Esophagus squamous epithelium (tissue), 5 donors: ENCODE measurements around the gene TNFSF10. TPM values are rescaled to one million over a fixed set of nuclear protein-coding genes. Genes with fewer than 3 reads are reported as not detected.

Source experiments
- DNase-seq: peaks from one replicate; lab custom pipeline; 2025; lab: John Stamatoyannopoulos, UW
- H3K27ac ChIP-seq, 4 donors: fragments of 200-600 bp; sonication (generic); one replicate each; pipeline ENCODE4 v1.5.1; 2016 to 2019; ENCODE audit warnings: mild to moderate bottlenecking in 1 of 4
- H3K27me3 ChIP-seq, 4 donors: fragments of 200-600 bp; sonication (generic); 1 replicate in 3 of 4; 2 replicates in 1 of 4; pipeline versions ENCODE4 v1.5.1 to v1.6.0; 2017 to 2021; ENCODE audit warnings: antibody characterized with exemption in 1 of 4
- H3K36me3 ChIP-seq, 3 donors: fragments of 200-600 bp; sonication (generic); one replicate each; pipeline ENCODE4 v1.5.1; 2016 to 2019
- H3K4me1 ChIP-seq, 3 donors: fragments of 200-600 bp; sonication (generic); one replicate each; pipeline ENCODE4 v1.5.1; 2017 to 2019
- H3K4me3 ChIP-seq, 4 donors: fragments of 200-600 bp; sonication (generic); 1 replicate in 3 of 4; 2 replicates in 1 of 4; pipeline ENCODE4 v1.5.1; 2016 to 2019; ENCODE audit warnings: mild to moderate bottlenecking in 2 of 4, moderate library complexity in 1 of 4
- H3K9me3 ChIP-seq, 3 donors: fragments of 200-600 bp; sonication (generic); one replicate each; pipeline ENCODE4 v1.5.1; 2016 to 2019
- CTCF ChIP-seq, 6 experiments: fragments of 450-650 bp in 4 of 6; fragments of 200-600 bp in 2 of 6; sonication (generic) in 2 of 6; IDR thresholded peaks; one replicate each; pipeline ENCODE4 v1.5.1; 2016 to 2019; ENCODE audit warnings: antibody characterized with exemption in 6 of 6, mild to moderate bottlenecking in 4 of 6, moderate library complexity in 4 of 6
- POLR2A ChIP-seq, 4 donors: fragments of 450-650 bp; IDR thresholded peaks; one replicate each; pipeline ENCODE4 v1.6.1; 2017; ENCODE audit warnings: antibody characterized with exemption in 4 of 4, mild to moderate bottlenecking in 4 of 4, moderate library complexity in 3 of 4
- WGBS, 2 donors: methylation state at CpG; one replicate each; pipeline ENCODE4 v1.1.5; 2018; 5-methylcytosine and 5-hydroxymethylcytosine counted together
- intact Hi-C: fragments of 100-400 bp; cut with DNase I; formaldehyde crosslinking; loops from one replicate; pipeline ENCODE4 v1.15.0; 2022
- total RNA-seq, 4 donors: library from RNA; depleted of rRNA; stranded (reverse); fragments of >200 nt; gene quantifications; one replicate each; pipeline ENCODE4 v1.1.0, GENCODE V29; 2016
- donor health status: DM: yes; HTN: yes; CAD: no.

Gene TNFSF10
- total RNA-seq, 4 donors from 2014 or later = 61.7 to 128 (median 83.8) TPM

GRCh38 chr3:172530566-172530965 is 7.3 kb upstream of the TNFSF10 start:
- TF ChIP-seq POLR2A (IDR thresholded peaks at IDR 0.05) (no peak), CTCF (IDR thresholded peaks at IDR 0.05) (no peak)
- intact Hi-C loops = no loop called here
- Histone ChIP-seq H3K4me1 (peaks cover 0 to 5% (median 0%) of the 10 kb centered on the region in 3 donors), H3K36me3 (no peaks in the 10 kb centered on the region), H3K9me3 (no peaks in the 10 kb centered on the region), H3K4me3 (no peak overlapping the region), H3K27ac (no peak overlapping the region), H3K27me3 (no peaks in the 10 kb centered on the region)
- WGBS, 2 donors = 62 to 67% methylated on average over 1 to 2 of the region's 2 CpGs
- no peak for DNase-seq

DNA sequence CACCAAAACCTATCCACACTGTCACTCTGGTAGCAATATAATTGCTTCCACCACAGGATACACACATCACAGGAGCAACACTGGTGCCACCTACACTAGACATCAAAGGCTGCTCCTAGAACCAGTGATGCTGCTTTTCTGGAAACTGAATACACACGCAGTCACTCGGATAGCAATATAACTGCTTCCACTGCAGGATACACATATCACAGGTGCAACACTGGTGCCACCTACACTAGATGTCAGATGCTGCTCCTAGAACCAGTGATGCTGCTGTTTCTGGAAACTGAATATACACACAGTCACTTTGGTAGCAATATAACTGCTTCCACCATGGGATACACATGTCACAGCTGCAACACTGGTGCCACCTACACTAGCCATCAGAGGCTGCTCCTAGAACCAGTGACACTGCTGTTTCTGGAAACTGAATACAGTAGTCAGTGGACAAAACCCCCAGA is 6.9 kb upstream of the TNFSF10 start:
- Histone ChIP-seq H3K27me3 (no peaks in the 10 kb centered on the region), H3K4me3 (no peak overlapping the region), H3K4me1 (peaks cover 0 to 5% (median 0%) of the 10 kb centered on the region in 3 donors), H3K27ac (no peak overlapping the region), H3K36me3 (no peaks in the 10 kb centered on the region), H3K9me3 (no peaks in the 10 kb centered on the region)
- DNase-seq = no peak
- TF ChIP-seq CTCF (IDR thresholded peaks at IDR 0.05) (no peak), POLR2A (IDR thresholded peaks at IDR 0.05) (no peak)
- 78 to 85% methylated on average over 2 of the region's 2 CpGs for WGBS, 2 donors
- intact Hi-C loops = no loop called here

DNA sequence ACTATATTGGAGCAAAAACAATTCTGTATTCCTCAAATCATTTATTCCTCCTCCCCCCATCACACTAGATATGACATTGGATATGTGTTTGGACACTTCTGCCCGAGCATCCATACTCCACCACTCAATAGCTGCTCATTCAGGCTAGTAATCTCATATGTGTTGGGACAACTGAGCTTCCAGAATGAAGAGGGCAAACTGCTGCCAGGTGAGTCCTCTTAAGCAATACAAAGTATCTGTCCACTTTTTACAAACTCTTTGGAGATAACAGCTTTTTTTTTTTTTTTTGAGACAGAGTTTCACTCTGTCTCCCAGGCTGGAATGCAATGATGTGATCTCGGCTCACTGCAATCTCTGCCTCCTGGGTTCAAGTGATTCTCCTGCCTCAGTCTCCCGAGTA is 5.4 kb upstream of the TNFSF10 start:
- no peaks in the 10 kb centered on the region for H3K27me3 ChIP-seq
- TF ChIP-seq POLR2A (IDR thresholded peaks at IDR 0.05) (no peak), CTCF (IDR thresholded peaks at IDR 0.05) (no peak)
- H3K9me3 ChIP-seq = no peaks in the 10 kb centered on the region
- WGBS, 2 donors = 82 to 85% methylated on average over 3 of the region's 3 CpGs
- peaks cover 3 to 17% (median 9%) of the 10 kb centered on the region in 3 donors for H3K4me1 ChIP-seq
- no peak overlapping the region for H3K4me3 ChIP-seq
- H3K27ac ChIP-seq = no peak overlapping the region
- no peaks in the 10 kb centered on the region for H3K36me3 ChIP-seq
- intact Hi-C loops = loop anchor here (10.0 kb wide), 1 partner anchor 66 kb away; no protein-coding TSS in a partner anchor
- DNase-seq = no peak

DNA sequence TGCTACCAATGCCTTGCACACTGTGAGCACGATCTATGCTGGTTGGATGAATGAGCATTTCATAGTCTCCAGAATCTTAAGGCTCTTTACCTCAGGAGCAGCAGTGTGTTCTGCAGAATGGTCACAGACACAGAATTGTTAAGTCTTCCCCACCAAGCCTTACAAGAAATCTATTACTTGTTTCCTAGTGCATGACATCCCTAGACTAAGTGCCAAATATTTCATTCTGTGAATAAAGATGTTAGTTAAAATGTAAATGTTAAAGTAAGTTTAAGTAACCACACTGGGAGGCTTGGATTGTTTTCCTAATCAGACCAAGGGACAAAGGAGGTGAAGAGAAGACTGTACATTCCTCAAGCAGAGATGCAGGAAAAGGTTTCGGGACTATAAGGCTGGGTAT is 4.1 kb upstream of the TNFSF10 start:
- Histone ChIP-seq H3K9me3 (no peaks in the 10 kb centered on the region), H3K4me1 (peaks cover 6 to 21% (median 11%) of the 10 kb centered on the region in 3 donors), H3K27ac (no peak overlapping the region), H3K4me3 (no peak overlapping the region), H3K36me3 (no peaks in the 10 kb centered on the region), H3K27me3 (no peaks in the 10 kb centered on the region)
- WGBS, 2 donors = 93 to 98% methylated on average over 2 of the region's 2 CpGs
- no peak for DNase-seq
- no peak for TF ChIP-seq POLR2A (IDR thresholded peaks at IDR 0.05)
- no peak for TF ChIP-seq CTCF (IDR thresholded peaks at IDR 0.05)
- intact Hi-C loops = loop anchor here (10.0 kb wide), 1 partner anchor 67 kb away; no protein-coding TSS in a partner anchor

DNA sequence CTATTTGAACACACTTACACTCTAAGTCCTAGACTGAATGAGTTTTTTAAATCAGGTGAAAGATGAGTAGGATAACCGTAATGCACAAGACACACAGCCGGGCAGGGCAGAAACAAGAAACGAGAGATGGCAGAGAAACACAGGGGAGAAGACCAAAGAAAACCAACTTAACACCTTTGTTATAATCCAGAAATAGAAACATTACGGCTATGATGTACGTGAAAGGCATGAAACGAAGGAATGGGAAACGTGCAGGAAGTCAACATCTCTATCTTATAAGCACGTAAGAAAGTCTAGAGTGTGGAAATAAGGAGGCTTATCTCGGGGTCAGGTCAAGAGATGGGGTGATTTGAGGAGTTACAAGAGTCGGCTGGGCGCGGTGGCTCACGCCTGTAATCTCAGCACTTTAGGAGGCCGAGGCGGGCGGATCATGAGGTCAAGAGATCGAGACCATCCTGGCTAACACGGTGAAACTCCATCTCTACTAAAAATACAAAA is 1.9 kb upstream of the TNFSF10 start:
- Histone ChIP-seq H3K9me3 (no peaks in the 10 kb centered on the region), H3K36me3 (no peaks in the 10 kb centered on the region), H3K27me3 (no peaks in the 10 kb centered on the region), H3K4me1 (peaks cover 6 to 34% (median 11%) of the 10 kb centered on the region in 3 donors), H3K27ac (peak overlapping the region in 1 of 4 donors; percentile 92), H3K4me3 (no peak overlapping the region)
- 93 to 96% methylated on average over 18 of the region's 18 CpGs for WGBS, 2 donors
- no peak for DNase-seq
- intact Hi-C loops = loop anchor here (10.0 kb wide), 1 partner anchor 70 kb away; no protein-coding TSS in a partner anchor
- TF ChIP-seq CTCF (IDR thresholded peaks at IDR 0.05) (no peak), POLR2A (IDR thresholded peaks at IDR 0.05) (no peak)
